ENCODE data around the gene CASP8AP2. TPM values are rescaled to one million over a fixed set of nuclear protein-coding genes. Genes with fewer than 3 reads are reported as not detected.
"Not testable (repeated sequence)": the region's sequence is repeated elsewhere in the genome, so short reads cannot be mapped to it uniquely, and the experiment has no call there.

Gene CASP8AP2
- total RNA-seq, 1 experiment from 2014 or later: 27.9 TPM

DNA sequence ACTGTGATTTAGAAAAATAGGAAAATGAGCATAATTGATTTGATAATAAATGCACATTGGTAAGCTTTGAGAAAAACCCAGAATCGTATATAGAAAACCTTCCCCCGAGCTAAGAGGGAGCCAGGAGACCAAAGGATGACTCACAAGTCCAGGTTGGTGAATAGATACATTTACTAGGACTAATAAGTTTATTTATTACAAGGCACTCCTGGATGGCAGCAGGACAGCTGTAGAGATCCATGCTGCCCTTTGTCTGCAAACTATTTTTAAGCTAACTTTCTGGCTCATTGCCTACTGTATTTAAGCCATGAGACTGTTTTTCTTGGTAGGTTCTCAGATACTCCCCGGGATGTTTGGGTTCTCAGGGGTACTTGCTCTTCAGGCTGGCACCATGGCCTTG is 13.4 kb downstream of the CASP8AP2 start (continued):
- TF ChIP-seq FOXK1 (CRISPR knock-in tag; IDR thresholded peaks at IDR 0.05) (no peak), SP1 (CRISPR knock-in tag; conservative IDR thresholded peaks at IDR 0.05) (no peak), NFATC4 (CRISPR knock-in tag; IDR thresholded peaks at IDR 0.05) (no peak), ELF4 (CRISPR knock-in tag; IDR thresholded peaks at IDR 0.05; ENCODE audit: low read depth) (no peak)
- TF ChIP-seq, protein P1, sequence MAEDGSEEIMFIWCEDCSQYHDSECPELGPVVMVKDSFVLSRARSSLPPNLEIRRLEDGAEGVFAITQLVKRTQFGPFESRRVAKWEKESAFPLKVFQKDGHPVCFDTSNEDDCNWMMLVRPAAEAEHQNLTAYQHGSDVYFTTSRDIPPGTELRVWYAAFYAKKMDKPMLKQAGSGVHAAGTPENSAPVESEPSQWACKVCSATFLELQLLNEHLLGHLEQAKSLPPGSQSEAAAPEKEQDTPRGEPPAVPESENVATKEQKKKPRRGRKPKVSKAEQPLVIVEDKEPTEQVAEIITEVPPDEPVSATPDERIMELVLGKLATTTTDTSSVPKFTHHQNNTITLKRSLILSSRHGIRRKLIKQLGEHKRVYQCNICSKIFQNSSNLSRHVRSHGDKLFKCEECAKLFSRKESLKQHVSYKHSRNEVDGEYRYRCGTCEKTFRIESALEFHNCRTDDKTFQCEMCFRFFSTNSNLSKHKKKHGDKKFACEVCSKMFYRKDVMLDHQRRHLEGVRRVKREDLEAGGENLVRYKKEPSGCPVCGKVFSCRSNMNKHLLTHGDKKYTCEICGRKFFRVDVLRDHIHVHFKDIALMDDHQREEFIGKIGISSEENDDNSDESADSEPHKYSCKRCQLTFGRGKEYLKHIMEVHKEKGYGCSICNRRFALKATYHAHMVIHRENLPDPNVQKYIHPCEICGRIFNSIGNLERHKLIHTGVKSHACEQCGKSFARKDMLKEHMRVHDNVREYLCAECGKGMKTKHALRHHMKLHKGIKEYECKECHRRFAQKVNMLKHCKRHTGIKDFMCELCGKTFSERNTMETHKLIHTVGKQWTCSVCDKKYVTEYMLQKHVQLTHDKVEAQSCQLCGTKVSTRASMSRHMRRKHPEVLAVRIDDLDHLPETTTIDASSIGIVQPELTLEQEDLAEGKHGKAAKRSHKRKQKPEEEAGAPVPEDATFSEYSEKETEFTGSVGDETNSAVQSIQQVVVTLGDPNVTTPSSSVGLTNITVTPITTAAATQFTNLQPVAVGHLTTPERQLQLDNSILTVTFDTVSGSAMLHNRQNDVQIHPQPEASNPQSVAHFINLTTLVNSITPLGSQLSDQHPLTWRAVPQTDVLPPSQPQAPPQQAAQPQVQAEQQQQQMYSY (CRISPR knock-in tag; IDR thresholded peaks at IDR 0.05): no peak

DNA sequence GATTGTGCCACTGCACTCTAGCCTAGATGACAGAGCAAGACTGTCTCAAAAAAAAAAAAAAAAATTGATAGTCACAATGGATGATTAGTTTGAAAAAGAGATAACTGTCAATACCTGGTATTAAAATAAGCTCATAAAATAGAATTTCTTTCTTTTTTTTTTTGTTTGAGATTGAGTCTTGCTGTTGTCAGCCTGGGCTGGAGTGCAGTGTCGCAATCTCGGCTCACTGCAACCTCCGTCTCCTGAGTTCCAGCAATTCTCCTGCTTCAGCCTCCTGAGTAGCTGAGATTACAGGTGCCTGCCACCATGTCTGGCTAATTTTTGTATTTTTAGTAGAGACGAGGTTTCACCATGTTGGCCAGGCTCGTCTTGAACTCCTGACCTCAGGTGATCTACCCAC is 17.8 kb downstream of the CASP8AP2 start:
- POLR2A ChIA-PET; H3K4me3 Mint-ChIP-seq; H3K4me1 Mint-ChIP-seq; H3K27ac Mint-ChIP-seq; H3K9me3 Mint-ChIP-seq; ATAC-seq; H3K27me3 Mint-ChIP-seq (ENCODE audit: low read depth); CTCF ChIA-PET; DNase-seq (ENCODE audit: low spot score): not testable (repeated sequence)
- peaks cover 26% of the 10 kb centered on the region for H3K36me3 Mint-ChIP-seq

DNA sequence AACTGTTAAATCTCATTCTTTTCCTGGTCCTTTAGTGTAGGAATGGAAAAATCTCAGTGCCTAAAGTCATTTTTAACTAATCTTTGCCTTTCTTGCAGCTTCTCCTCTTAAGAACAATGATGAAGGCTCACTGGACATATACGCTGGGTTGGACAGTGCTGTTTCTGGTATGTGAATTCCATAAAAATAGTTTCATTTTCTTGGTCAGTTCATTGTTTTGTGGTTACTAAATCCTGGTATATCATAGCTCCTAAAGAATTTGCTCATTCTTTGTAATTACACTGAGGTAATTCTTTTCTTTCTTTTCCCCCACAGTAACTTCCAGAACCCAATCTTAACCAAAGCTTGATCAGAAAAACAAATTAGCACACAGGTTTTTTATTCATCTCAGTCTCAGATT is 23.4 kb downstream of the CASP8AP2 start:
- ChIA-PET POLR2A (no interaction called here), CTCF (interaction anchor here (0.6 to 0.7 kb wide), 2 partner anchors 76 to 1853 kb away, joined by 3 to 4 read pairs; no protein-coding TSS in a partner anchor)
- Mint-ChIP-seq H3K9me3 (no peaks in the 10 kb centered on the region), H3K27me3 (ENCODE audit: low read depth) (no peaks in the 10 kb centered on the region), H3K4me1 (no peaks in the 10 kb centered on the region), H3K36me3 (peaks cover 58% of the 10 kb centered on the region), H3K27ac (peak overlapping the region; percentile 86), H3K4me3 (no peak overlapping the region)
- ATAC-seq (no peak), DNase-seq (ENCODE audit: low spot score) (no peak)
- TF ChIP-seq, protein P2, sequence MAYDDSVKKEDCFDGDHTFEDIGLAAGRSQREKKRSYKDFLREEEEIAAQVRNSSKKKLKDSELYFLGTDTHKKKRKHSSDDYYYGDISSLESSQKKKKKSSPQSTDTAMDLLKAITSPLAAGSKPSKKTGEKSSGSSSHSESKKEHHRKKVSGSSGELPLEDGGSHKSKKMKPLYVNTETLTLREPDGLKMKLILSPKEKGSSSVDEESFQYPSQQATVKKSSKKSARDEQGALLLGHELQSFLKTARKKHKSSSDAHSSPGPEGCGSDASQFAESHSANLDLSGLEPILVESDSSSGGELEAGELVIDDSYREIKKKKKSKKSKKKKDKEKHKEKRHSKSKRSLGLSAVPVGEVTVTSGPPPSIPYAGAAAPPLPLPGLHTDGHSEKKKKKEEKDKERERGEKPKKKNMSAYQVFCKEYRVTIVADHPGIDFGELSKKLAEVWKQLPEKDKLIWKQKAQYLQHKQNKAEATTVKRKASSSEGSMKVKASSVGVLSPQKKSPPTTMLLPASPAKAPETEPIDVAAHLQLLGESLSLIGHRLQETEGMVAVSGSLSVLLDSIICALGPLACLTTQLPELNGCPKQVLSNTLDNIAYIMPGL (CRISPR knock-in tag; IDR thresholded peaks at IDR 0.05): no peak
- TF ChIP-seq, protein P3, sequence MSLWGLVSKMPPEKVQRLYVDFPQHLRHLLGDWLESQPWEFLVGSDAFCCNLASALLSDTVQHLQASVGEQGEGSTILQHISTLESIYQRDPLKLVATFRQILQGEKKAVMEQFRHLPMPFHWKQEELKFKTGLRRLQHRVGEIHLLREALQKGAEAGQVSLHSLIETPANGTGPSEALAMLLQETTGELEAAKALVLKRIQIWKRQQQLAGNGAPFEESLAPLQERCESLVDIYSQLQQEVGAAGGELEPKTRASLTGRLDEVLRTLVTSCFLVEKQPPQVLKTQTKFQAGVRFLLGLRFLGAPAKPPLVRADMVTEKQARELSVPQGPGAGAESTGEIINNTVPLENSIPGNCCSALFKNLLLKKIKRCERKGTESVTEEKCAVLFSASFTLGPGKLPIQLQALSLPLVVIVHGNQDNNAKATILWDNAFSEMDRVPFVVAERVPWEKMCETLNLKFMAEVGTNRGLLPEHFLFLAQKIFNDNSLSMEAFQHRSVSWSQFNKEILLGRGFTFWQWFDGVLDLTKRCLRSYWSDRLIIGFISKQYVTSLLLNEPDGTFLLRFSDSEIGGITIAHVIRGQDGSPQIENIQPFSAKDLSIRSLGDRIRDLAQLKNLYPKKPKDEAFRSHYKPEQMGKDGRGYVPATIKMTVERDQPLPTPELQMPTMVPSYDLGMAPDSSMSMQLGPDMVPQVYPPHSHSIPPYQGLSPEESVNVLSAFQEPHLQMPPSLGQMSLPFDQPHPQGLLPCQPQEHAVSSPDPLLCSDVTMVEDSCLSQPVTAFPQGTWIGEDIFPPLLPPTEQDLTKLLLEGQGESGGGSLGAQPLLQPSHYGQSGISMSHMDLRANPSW (CRISPR knock-in tag; conservative IDR thresholded peaks at IDR 0.05; ENCODE audit: low read depth): no peak
- no peak for TF ChIP-seq ZNF138 (CRISPR knock-in tag; conservative IDR thresholded peaks at IDR 0.05)
- no peak for TF ChIP-seq JAZF1 (CRISPR knock-in tag; IDR thresholded peaks at IDR 0.05)
- no peak for TF ChIP-seq CREB1 (CRISPR knock-in tag; IDR thresholded peaks at IDR 0.05)
- no peak for TF ChIP-seq MYBL2 (CRISPR knock-in tag; IDR thresholded peaks at IDR 0.05)
- no peak for TF ChIP-seq GRHL2 (CRISPR knock-in tag; IDR thresholded peaks at IDR 0.05; ENCODE audit: insufficient replicate concordance, severe bottlenecking)

DNA sequence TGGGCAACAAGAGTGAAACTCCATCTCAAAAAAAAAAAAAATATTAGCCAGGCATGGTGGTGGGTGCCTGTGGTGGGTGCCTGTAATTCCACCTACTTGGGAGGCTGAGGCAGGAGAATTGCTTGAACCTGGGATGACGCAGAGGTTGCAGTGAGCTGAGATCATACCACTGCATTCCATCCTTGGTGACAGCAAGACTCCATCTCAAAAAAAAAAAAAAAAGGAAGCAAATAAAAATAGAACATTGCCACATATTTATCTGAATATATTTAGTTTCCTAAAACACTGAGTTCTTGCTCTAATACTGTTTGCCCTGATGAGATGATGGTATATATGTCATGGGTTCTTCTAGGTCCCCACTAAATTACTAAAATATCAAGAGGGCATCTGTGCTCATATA is 28.4 kb downstream of the CASP8AP2 start:
- Mint-ChIP-seq H3K9me3 (no peaks in the 10 kb centered on the region), H3K27me3 (ENCODE audit: low read depth) (no peaks in the 10 kb centered on the region), H3K36me3 (peaks cover 74% of the 10 kb centered on the region), H3K4me3 (no peak overlapping the region), H3K27ac (no peak overlapping the region), H3K4me1 (no peaks in the 10 kb centered on the region)
- CTCF ChIA-PET: no interaction called here
- POLR2A ChIA-PET: no interaction called here
- ATAC-seq (no peak), DNase-seq (ENCODE audit: low spot score) (no peak)
- TF ChIP-seq ZNF671 (CRISPR knock-in tag; IDR thresholded peaks at IDR 0.05) (no peak), MXD4 (CRISPR knock-in tag; IDR thresholded peaks at IDR 0.05; ENCODE audit: borderline replicate concordance) (no peak)
- TF ChIP-seq, protein P4, sequence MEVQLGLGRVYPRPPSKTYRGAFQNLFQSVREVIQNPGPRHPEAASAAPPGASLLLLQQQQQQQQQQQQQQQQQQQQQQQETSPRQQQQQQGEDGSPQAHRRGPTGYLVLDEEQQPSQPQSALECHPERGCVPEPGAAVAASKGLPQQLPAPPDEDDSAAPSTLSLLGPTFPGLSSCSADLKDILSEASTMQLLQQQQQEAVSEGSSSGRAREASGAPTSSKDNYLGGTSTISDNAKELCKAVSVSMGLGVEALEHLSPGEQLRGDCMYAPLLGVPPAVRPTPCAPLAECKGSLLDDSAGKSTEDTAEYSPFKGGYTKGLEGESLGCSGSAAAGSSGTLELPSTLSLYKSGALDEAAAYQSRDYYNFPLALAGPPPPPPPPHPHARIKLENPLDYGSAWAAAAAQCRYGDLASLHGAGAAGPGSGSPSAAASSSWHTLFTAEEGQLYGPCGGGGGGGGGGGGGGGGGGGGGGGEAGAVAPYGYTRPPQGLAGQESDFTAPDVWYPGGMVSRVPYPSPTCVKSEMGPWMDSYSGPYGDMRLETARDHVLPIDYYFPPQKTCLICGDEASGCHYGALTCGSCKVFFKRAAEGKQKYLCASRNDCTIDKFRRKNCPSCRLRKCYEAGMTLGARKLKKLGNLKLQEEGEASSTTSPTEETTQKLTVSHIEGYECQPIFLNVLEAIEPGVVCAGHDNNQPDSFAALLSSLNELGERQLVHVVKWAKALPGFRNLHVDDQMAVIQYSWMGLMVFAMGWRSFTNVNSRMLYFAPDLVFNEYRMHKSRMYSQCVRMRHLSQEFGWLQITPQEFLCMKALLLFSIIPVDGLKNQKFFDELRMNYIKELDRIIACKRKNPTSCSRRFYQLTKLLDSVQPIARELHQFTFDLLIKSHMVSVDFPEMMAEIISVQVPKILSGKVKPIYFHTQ (CRISPR knock-in tag; IDR thresholded peaks at IDR 0.05): no peak
- TF ChIP-seq, protein P5, sequence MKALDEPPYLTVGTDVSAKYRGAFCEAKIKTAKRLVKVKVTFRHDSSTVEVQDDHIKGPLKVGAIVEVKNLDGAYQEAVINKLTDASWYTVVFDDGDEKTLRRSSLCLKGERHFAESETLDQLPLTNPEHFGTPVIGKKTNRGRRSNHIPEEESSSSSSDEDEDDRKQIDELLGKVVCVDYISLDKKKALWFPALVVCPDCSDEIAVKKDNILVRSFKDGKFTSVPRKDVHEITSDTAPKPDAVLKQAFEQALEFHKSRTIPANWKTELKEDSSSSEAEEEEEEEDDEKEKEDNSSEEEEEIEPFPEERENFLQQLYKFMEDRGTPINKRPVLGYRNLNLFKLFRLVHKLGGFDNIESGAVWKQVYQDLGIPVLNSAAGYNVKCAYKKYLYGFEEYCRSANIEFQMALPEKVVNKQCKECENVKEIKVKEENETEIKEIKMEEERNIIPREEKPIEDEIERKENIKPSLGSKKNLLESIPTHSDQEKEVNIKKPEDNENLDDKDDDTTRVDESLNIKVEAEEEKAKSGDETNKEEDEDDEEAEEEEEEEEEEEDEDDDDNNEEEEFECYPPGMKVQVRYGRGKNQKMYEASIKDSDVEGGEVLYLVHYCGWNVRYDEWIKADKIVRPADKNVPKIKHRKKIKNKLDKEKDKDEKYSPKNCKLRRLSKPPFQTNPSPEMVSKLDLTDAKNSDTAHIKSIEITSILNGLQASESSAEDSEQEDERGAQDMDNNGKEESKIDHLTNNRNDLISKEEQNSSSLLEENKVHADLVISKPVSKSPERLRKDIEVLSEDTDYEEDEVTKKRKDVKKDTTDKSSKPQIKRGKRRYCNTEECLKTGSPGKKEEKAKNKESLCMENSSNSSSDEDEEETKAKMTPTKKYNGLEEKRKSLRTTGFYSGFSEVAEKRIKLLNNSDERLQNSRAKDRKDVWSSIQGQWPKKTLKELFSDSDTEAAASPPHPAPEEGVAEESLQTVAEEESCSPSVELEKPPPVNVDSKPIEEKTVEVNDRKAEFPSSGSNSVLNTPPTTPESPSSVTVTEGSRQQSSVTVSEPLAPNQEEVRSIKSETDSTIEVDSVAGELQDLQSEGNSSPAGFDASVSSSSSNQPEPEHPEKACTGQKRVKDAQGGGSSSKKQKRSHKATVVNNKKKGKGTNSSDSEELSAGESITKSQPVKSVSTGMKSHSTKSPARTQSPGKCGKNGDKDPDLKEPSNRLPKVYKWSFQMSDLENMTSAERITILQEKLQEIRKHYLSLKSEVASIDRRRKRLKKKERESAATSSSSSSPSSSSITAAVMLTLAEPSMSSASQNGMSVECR (CRISPR knock-in tag; IDR thresholded peaks at IDR 0.05; ENCODE audit: borderline replicate concordance): no peak

Data from WTC11 (cell line).